Measurements from ENCODE around the gene SAFB. TPM values are rescaled to one million over a fixed set of nuclear protein-coding genes. Genes with fewer than 3 reads are reported as not detected.

SAFB gene
- total RNA-seq, 6 experiments from 2014 or later, result 31.2 to 45.7 (median 32.8) TPM

DNA sequence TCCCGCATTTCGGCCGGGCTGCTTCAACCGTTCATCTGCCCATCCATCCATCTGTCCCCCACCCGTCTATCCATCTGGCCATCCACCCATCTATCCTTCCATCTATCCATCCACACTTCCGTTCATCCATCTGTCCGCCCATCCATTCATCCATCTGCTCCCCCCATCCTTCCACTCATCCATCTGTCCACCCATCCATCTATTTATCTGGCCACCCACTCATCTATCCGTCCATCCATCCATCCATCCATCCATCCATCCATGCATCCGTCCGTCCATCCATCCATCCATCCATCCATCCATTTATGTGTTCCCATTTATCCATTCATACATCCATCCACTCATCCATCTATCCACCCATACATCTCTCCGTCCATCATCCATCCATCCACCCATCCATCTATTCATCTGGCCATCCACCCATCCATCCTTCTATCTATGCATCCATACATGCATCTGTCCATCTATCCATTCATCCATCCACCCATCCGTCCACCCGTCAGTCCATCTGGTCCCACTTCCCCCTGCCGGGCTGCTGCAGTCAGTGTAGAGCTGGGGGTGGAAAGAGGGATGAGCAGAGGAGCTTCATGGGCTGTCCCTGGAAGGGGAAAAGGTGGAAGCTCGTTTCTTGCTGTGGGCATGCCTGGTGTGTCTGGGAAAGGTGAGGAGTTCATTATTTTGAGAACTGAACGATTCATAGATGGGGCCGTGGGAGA is 58.7 kb downstream of the SAFB start:
- no peaks in the 10 kb centered on the region for H3K27me3 ChIP-seq
- no peaks in the 10 kb centered on the region for H3K9me3 ChIP-seq
- TF ChIP-seq, protein P1, sequence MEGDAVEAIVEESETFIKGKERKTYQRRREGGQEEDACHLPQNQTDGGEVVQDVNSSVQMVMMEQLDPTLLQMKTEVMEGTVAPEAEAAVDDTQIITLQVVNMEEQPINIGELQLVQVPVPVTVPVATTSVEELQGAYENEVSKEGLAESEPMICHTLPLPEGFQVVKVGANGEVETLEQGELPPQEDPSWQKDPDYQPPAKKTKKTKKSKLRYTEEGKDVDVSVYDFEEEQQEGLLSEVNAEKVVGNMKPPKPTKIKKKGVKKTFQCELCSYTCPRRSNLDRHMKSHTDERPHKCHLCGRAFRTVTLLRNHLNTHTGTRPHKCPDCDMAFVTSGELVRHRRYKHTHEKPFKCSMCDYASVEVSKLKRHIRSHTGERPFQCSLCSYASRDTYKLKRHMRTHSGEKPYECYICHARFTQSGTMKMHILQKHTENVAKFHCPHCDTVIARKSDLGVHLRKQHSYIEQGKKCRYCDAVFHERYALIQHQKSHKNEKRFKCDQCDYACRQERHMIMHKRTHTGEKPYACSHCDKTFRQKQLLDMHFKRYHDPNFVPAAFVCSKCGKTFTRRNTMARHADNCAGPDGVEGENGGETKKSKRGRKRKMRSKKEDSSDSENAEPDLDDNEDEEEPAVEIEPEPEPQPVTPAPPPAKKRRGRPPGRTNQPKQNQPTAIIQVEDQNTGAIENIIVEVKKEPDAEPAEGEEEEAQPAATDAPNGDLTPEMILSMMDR (IDR thresholded peaks at IDR 0.05), result no peak
- 67% methylated on average over 16 of the region's 17 CpGs for WGBS (ENCODE audit: insufficient coverage, low coverage, low lambda C conversion rate, missing lambda C conversion rate)
- ATAC-seq, result no peak
- H3K4me3 ChIP-seq, result peak overlapping the region; percentile 62 to 97 (median 95)
- intact Hi-C loops (cut with DNase I), result no loop called here
- no peak overlapping the region for H3K27ac ChIP-seq
- no peaks in the 10 kb centered on the region for H3K36me3 ChIP-seq
- DNase-seq, result no peak
- H3K4me1 ChIP-seq, result peaks cover 0 to 6% (median 0%) of the 10 kb centered on the region in 4 donors

DNA sequence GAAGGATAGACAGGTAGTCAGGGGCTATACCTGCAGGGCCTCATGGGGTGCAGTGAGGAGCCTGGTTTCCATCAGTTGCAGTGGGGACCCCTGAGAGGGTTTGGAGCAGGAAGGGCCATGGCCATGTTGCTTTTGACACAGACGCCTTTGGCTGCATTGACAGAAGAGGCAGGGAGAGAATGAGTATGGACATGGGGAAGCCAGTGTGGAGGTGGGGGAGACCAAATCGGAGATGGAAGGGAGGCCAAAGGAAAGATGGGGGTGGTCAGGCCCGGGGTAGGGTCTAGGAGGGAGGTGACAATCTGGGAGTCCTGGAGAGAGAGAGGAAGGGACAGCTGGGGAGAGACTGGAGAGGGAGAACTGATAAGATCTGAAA is 59.2 kb downstream of the SAFB start:
- TF ChIP-seq POLR2A (IDR thresholded peaks at IDR 0.05), result no peak
- TF ChIP-seq, protein P1 (IDR thresholded peaks at IDR 0.05), result no peak
- DNase-seq (no peak), ATAC-seq (no peak)
- intact Hi-C loops (cut with DNase I), result no loop called here
- Histone ChIP-seq H3K27me3 (no peaks in the 10 kb centered on the region), H3K9me3 (no peaks in the 10 kb centered on the region), H3K4me3 (no peak overlapping the region), H3K4me1 (peaks cover 0 to 6% (median 0%) of the 10 kb centered on the region in 4 donors), H3K27ac (no peak overlapping the region), H3K36me3 (no peaks in the 10 kb centered on the region)
- 88% methylated on average over 2 of the region's 3 CpGs for WGBS (ENCODE audit: insufficient coverage, low coverage, low lambda C conversion rate, missing lambda C conversion rate)

DNA sequence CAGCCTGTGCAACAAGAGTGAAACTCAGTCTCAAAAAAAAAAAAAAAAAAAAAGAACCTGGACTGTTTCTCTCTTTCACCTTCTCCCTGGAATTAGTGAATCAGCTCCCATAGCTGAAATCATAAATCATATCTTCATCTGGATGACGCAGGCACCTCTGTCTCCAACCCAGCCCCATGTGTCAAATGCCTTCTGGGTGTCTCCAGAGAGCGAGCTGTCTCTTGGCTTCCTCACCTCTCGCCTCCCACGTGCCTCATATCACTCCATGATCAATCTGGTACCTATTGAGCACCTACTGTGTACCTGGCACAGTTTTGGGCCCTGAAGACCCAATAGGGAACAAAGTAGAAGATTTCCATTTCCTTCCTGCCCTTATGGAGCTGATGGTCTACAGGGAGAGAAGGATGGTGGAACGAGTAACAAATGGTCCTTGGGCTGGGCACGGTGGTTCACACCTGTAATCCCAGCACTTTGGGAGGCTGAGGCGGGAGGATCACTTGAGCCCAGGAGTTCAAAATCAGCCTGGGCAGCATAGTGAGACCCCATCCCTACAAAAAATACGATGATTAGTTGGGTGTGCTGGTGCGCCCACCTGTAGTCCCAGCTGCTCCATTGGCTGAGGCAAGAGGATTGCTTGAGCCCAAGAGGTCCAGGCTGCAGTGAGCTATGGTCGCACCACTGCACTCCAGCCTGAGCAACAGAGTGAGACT is 60.4 kb downstream of the SAFB start:
- no peak for DNase-seq
- H3K9me3 ChIP-seq, result no peaks in the 10 kb centered on the region
- H3K27ac ChIP-seq, result no peak overlapping the region
- intact Hi-C loops (cut with DNase I), result no loop called here
- WGBS (ENCODE audit: insufficient coverage, low coverage, low lambda C conversion rate, missing lambda C conversion rate), result 91% methylated on average over 8 of the region's 10 CpGs
- no peak for TF ChIP-seq POLR2A (IDR thresholded peaks at IDR 0.05)
- TF ChIP-seq, protein P1 (IDR thresholded peaks at IDR 0.05), result no peak
- H3K27me3 ChIP-seq, result no peaks in the 10 kb centered on the region
- no peaks in the 10 kb centered on the region for H3K36me3 ChIP-seq
- peaks cover 0 to 9% (median 0%) of the 10 kb centered on the region in 4 donors for H3K4me1 ChIP-seq
- no peak overlapping the region for H3K4me3 ChIP-seq
- ATAC-seq, result no peak

DNA sequence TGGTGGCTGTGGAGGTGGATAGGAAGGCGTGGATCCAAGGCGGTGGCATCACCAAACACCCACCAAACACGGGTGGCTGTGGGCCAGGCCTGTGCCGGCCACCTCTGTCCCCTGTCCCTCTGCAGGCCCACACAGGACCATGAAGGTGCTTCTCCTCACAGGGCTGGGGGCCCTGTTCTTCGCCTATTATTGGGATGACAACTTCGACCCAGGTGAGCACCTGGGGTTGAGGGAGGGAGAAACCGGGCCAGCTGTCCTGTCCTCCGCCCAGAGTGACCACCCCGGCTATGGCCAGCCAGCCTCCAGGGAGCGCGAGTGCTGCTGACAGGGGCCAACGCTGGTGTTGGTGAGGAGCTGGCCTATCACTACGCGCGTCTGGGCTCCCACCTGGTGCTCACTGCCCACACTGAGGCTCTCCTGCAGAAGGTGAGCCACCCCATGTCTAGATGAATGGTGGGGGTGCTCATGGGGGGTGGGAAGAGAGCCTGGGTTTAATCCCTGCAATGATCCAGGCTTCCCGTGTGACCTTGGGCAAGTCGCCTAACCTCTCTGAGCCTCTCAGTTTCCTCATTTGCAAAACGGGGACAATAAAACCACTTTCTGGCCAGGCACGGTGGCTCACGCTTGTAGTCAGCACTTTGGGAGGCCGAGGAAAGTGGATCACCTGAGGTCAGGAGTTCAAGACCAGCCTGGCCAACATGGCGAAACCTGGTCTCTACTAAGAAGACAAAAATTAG is 62.0 kb downstream of the SAFB start:
- no peak overlapping the region for H3K27ac ChIP-seq
- WGBS (ENCODE audit: insufficient coverage, low coverage, low lambda C conversion rate, missing lambda C conversion rate), result 85% methylated on average over 7 of the region's 22 CpGs
- intact Hi-C loops (cut with DNase I), result no loop called here
- ATAC-seq (no peak), DNase-seq (peak in 1 of 3 donors; percentile 51)
- no peak for TF ChIP-seq POLR2A (IDR thresholded peaks at IDR 0.05)
- TF ChIP-seq, protein P1 (IDR thresholded peaks at IDR 0.05), result no peak
- no peaks in the 10 kb centered on the region for H3K9me3 ChIP-seq
- no peak overlapping the region for H3K4me3 ChIP-seq
- H3K36me3 ChIP-seq, result no peaks in the 10 kb centered on the region
- H3K4me1 ChIP-seq, result peaks cover 0 to 3% (median 0%) of the 10 kb centered on the region in 4 donors
- no peaks in the 10 kb centered on the region for H3K27me3 ChIP-seq
